ENCODE results near the gene SLC4A8.

Gene SLC4A8

GRCh38 chr12:51527966-51528365 is 103.3 kb downstream of the SLC4A8 start:
- no peak for DNase-seq (ENCODE audit: low read depth)

- DNase-seq (ENCODE audit: low read depth) = no peak
These were observed 104.4 kb downstream of the SLC4A8 start for GRCh38 chr12:51528852-51529650.

- no peak for DNase-seq (ENCODE audit: low read depth)
These were observed 105.0 kb downstream of the SLC4A8 start for GRCh38 chr12:51529651-51529970.

GRCh38 chr12:51530208-51530607 is 105.6 kb downstream of the SLC4A8 start:
- no peak for DNase-seq (ENCODE audit: low read depth)

DNA sequence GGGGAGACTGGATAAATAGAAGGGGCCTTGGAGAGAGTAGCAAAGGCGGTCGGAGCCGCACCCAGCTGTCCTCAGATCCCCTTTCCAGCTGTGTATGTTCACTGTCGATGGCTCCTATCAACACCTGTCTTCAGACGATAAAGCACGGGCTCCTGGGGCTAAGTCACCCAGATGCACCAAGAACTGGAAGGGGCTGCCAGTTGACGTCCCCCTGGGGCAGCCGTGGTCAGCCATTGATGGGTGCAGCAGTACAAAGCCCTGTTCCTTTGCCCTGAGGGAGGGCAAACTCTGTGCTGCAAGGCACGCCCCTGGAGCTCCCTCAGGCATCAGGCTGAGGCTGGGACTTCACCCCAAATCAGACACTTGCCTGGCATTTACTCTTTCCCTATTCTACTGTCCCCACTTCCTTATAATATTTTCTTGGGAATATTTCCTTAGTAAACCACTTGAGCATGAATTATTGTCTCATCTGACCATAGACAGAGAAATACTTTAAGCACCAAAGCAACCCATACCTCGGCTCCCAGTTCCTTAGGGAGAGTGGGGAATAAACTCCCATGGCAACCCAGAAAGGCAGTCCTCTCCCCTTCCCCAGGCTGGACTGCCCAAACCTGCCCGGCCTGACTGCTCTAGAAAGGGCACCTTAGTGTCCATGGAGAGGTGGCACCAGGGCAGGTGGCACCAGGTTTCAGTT is 106.8 kb downstream of the SLC4A8 start:
- no peak for DNase-seq (ENCODE audit: low read depth)

GRCh38 chr12:51531978-51532497 is 107.4 kb downstream of the SLC4A8 start:
- DNase-seq (ENCODE audit: low read depth) = peak; percentile 57

DNA sequence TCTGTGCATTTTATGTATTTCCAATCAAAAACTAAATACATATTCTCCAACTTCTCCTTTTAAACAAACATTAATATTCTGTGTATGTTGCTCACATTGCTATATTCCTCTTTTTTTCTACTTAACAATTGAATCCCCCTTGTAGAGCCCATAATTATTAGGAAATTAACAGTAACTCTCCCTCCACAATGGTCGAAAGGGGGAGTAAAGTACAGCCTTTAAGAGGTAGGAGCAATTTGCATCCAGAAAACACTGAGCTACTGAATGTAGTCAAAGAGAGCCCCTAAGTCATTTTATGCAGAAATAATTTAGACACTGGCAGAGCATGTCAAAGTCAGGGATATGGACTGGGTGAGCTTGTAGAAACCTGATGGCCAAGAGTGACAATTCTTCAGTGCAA is 109.2 kb downstream of the SLC4A8 start:
- DNase-seq (ENCODE audit: low read depth) = no peak

GRCh38 chr12:51534216-51535074 is 109.8 kb downstream of the SLC4A8 start:
- DNase-seq (ENCODE audit: low read depth) = no peak

DNA sequence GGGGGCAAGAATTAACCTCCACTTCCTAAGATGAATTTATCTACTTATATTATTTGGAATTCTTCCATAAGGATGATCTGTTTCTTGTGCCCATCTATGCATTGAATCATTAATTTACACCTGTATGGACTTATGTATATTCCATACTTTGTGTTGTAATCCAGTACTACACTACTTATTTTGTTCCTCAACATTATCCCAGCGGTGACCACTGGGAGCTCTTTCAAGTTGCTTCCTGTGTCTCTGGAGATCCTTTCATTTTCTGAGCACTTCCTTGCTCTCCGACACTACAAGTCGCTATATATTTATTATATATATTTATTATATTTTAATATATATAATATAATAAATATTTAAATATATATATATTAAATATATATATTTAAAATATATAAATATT is 111.5 kb downstream of the SLC4A8 start:
- DNase-seq (ENCODE audit: low read depth) = no peak

DNA sequence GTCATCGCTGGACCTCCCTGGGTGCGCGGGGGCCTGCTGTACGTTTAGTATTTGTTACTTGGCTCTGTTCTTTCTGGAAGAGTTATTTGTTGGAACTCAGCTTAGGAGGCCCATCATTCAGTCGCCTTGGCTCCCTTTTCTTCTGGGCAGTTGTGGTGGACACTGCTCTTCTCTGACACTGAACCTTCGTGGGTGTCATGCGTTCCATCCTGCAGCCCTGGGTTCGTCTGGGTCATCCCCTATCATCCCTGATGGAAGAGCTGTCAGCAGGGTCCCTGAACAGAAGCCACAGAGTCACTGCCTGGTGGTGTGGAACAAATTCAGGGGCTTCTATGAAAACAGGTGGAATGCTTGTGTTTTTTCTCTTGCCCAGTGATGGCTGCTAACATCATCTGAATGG is 113.5 kb downstream of the SLC4A8 start:
- DNase-seq (ENCODE audit: low read depth) = no peak

DNA sequence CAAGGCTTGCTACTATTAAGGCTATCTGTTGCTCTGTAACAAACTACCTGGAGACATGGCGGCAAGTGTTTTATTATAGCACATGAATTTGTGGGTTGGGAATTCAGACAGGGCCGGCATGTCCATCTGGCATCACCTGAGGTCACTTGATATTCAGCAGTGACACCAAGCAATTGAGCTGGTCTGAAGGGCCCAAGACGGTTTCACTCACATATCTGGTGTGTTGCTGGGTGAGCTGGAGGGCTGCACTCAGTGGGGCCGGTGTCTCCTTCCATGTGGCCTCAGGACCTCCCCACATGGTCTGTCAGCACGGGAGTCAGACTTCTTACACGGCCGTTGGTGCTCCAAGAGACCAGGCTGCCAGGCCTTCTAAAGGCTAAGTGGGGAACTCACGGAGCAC is 114.0 kb downstream of the SLC4A8 start:
- DNase-seq (ENCODE audit: low read depth) = no peak

DNA sequence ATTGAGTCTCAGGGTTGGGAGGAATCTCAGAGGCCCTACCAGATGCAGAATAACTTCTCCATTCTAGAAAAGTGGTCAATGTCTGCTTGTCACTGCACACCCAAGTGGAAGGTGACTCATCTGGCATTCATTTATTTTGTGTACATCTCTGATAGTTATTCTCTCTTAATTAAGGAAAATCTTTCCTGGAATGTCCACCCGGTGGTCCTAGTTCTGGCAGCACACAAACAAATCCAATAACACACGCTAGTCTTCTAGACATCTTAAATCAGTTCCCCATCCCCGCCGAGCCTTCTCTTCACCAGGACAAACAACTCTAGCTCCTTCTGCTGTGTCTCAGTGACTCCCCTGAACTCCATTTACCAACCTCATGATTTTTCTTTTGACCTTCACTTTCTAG is 116.4 kb downstream of the SLC4A8 start:
- no peak for DNase-seq (ENCODE audit: low read depth)

DNA sequence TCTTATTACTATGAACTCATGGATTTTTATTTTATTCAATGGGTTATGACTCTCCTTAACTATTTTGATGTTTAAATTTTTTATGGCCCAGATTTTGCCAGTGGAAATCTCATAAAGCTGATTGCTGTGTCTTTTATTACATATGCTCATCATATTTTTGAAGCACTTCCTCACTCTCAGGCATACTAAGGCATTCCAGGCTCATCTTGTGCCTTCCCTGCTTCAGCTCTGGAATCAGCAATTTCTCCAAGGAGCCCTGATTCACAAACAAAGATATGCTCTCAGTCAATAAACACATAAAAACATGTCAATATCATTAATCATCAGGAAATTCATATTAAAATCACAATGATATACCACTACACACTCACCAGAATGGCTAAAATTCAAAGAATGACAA is 121.5 kb downstream of the SLC4A8 start:
- DNase-seq (ENCODE audit: low read depth) = no peak

DNA sequence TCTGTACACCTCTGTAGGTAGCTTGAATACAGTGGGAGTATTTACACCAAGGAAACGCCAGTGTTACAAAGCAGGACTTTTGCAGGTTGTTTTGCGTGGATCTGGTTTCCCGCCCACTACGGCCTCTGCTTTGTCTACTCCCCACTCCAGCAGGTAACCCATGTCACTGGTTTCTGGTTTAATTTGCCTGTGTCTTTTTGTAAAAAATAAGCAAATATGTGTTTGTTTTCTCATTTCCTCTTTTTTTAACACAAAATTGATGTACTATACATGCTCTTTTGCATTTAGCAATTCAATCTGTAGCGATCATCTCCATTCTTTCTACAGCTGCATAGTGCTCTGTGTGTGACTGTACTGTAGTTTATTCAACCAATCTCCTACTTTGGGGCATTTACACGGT is 123.0 kb downstream of the SLC4A8 start:
- no peak for DNase-seq (ENCODE audit: low read depth)

DNA sequence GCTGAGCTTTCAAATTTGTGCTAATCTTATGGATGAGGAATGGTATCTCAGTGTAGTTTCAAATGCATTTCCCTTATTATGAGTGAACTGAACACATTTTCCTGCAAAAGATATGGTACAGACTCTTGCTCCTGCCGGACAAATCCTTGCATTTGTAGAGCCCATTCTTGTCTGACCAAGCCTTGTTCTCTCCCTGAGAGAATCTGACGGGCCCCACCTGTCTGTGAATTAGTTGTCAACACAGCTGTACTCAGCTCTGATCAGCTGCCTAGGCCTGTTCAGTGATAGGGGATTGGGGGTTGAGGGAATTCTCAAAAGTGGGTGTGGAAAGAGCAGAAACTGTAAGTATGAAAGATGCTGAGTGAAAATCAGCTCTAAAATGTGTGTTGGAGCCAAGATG is 123.6 kb downstream of the SLC4A8 start:
- DNase-seq (ENCODE audit: low read depth) = no peak

DNA sequence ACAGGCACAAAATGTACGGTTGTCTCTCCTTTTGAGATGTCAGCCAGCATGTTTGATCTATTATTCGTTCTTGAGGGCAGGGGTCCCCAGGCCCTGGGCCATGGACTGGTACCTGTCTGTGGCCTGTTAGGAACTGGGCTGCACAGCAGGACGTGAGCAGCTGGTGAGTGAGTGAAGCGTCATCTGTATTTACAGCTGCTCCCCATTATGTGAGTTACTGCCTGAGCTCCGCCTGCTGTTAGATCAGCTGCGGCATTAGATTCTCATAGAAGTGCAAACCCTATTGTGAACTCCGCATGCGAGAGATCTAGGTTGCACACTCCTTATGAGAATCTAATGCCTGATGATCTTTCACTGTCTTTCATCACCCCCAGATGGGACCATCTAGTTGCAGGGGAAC is 125.0 kb downstream of the SLC4A8 start:
- no peak for DNase-seq (ENCODE audit: low read depth)
